HG03039 (cell line): Measurements from ENCODE around the gene CFAP53.
"Not testable (repeated sequence)": the region's sequence is repeated elsewhere in the genome, so short reads cannot be mapped to it uniquely, and the experiment has no call there.

Experiments used
- ATAC-seq: cut with Tn5 transposase; IDR thresholded peaks from one replicate; pipeline ENCODE4 v1.9.1; 2021; ENCODE audit warnings: mild to moderate bottlenecking, moderate library complexity; ENCODE audit not compliant: unreplicated experiment

CFAP53 gene

DNA sequence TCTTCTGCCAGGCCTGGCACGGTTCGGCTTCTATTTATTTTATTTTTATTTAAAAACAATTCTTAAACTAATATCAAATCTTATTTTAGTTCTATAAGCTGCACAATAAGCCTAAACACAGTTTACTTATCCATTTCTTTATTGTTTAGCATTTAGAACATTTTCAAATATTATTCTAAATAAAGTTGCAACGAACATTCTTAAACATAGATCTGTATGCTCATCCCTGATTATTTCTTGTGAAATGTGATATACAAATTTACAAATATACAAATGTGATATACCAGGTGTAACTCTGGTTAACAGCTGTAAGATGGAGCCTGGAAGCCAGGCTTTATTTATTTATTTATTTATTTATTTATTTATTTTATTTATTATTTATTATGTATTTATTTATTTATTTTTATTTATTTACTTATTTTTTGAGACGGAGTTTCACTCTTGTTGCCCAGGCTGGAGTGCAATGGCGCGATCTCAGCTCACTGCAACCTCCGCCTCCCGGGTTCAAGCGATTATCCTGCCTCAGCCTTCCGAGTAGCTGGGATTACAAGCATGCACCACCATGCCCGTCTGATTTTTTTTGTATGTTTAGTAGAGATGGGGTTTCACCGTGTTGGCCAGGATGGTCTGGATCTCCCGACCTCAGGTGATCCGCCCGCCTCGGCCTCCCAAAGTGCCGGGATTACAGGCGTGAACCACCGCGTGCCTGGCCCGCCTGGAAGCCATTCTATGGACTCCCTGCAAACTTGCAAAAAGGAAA, 22.2 kb upstream of the CFAP53 start:
- ATAC-seq: not testable (repeated sequence)

DNA sequence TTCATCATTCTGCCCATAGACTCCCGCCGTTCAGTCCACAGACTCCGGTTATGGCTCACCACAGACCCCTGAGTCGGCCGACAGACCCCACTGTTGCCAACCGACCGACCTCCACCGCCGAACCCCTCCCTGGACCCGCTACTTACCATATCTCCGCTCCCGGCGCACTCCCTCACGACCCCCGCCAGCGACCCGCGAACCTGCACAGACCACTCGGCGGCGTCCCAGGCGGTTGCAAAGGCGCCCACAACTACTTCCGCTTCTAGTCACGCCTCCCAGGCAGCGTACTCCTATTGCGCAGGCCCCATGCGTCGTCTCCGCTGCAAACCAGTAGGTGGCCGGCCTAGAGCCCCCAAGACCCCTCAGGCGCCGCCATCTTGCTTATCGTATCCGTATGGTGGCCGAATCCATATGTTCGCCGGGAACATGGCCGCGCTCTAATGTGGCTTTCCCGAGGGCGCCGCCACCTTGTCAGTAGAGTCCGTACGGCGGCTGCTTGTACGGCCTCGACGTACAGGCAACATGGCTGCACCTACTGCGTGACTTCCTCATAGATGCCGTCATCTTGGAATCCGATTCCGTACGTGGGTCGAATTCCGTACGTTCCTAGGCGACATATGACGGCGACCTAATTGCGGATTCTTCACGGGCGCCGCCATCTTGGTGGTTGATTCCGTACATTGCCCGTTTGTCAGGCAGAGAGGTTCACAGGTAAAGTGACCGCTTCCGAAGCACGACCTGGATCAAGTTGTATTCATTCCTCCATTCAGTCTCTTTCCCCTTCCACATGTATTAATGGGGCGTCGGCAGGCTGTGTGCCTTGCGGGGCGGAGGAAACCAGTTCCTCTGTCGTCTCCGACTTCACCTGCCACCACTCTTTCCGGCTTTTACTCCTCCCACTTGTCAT, 21.4 kb upstream of the CFAP53 start, which contains the start of gene CXXC1:
Gene CXXC1 (minus strand): TSS at position 252 of the 907 bp plus-strand sequence. CDS start 103 bp downstream, at position 149.
- peak; percentile 87 for ATAC-seq

DNA sequence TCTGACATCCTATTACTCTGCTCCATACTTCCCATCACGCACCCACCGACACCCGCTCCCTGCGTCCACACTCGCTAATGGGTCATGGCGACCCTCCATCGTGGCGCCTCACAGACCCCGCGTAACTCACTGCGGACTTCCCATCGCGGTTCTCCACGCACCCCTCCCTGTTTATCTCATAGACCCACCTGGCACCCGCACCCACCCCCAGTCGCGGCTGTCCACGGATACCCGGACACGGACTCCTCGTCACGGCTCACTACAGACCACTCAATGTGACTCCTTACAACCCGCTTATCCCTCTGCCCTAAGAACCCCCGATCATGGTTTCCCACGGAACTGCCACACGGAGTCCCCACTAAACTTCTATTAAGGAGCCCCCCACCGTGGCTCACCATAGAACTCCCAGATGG, 20.7 kb upstream of the CFAP53 start:
- ATAC-seq: no peak

DNA sequence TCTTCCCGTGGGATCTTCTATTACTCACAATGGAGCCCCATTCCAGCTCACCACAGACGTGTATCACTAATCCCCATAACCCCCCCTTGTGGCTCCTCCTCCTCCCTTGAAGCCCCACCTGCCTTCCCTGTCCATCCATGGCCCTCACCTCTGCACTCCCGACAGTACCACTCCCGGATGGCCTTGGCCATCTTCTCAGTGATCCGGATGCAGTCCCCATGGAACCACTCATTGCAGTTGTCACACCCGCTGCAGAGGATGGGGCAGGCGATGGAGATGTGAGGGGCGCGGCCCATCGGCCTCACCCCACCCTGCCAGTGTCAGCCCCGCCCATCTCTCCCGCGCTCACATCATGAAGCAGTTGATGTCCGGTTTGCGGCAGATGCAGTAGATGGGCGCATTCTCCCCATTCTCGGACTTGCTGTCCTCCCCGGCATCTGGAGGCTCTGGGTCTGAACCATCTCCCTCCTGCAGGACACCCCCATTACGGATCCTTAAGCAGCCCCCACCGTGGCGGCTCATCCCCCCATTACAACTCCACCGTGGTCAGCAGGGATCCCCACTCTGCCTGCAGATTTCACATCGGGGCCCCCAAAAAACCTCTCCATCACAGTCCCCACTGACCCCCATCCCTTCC, 20.2 kb upstream of the CFAP53 start:
- no peak for ATAC-seq

DNA sequence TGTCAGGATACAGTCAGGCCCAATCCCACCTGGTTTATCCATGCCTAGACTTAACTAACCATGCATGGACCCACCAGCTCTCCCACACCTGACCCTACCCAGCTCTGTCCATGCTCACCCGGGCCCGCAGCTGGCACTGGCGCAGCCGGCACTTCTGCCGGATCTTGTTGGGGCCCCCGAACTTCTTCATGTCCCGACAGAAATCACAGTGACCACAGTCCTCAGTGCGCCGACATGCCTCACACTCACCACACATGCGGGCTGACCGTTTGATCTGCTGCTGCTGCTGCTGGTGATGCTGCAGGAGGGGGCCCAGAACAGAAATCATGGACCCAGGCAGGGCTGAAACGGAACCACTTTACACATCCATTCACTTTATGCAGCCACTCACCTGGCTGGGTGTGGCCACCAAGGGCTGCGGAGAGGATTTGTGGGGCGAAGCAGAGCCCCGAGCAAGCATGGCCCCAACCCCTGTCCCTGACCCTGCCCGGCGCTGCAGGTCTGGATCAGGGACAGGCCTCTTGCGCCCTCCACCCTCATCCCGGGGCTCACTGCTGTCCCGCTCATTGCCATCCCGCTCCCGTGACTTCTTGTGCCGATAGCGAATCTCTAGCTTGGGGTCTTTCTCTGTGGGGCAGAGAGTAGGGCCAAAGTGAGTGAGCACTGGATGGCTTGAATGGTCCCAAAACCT, 19.5 kb upstream of the CFAP53 start:
- ATAC-seq: no peak

DNA sequence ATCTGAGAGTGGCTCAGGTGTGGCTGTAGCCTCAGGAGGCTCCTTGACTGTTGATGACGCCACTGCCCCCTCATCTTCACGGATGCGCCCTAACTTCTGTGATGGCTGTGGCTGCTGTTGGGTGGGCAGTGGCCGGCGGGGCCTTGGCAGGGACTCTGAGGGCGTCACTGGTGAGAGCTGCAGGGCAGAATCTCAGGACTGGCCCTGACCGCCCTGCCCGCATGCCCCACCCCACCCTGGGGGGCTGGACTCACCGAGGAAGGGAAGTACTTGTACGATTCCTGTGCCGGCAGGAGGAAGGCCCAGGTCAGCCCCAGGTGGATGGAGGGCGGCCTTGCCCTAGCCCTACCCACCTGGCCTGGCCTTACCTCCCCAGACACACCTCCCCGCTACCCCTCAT, 18.8 kb upstream of the CFAP53 start:
- ATAC-seq: no peak

DNA sequence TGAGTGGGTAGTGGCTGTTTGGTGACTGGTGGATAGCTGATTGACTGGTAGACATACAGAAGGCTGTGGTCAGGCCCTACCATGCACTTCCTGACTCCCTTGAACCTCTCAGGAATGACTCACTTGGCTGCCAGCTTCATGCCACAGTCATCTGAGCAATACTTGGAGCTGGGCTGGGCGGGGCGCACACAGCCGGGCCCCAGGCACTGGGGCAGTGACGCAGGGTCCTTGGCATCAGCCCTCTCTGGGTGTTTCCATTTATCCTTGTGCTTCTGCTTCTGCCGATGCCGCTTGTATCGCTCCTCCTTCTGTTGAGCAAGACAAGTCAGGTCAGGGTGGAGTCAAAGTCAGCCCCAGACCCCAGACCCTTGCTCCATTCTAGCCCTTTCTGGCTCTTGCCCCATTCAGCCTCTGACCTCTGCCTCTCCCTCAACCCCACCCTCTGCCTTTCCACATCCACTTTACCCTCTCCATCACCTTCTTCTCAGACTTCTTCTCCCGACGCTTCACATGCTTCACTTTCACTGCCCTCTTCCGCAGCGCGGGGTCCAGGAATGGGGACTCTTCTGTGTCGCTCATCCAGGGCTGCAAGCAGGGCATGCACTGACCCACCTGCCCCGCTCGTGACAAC, 18.1 kb upstream of the CFAP53 start:
- ATAC-seq: no peak

DNA sequence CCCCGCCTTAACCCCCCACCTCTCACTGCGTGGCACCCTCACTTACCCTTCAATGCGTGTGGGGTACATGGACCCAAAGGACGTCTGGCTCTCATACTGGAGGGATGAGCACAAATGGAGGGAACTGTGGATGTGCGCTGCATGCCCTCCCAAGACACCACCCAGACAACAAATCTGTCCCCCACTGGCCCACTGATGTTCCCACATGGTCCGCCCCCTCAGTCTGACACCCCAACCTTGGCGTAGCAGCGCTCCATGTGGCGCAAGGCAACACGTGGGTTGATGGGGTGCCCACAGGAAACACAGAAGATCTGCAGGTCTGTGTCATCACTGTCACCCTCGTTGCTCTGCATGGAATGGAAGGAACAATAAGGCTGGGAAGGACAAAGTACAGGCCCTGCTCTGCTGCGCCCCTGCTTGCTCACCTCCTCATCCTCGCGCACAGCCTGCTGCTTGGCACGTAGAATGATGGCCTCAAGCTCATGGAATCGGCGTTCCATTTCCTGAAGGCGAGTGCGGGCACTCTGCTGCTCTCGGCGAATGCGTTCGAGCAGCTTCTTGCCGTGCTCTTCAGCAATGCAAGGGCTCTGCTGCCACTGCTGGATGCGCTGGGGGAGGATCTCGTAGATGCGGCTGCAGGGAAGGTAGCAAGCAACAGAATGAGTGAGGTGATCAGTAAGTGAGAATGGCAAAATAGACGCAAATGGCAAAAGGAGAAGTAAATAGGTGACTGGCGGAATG, 17.3 kb upstream of the CFAP53 start:
- ATAC-seq: no peak

DNA sequence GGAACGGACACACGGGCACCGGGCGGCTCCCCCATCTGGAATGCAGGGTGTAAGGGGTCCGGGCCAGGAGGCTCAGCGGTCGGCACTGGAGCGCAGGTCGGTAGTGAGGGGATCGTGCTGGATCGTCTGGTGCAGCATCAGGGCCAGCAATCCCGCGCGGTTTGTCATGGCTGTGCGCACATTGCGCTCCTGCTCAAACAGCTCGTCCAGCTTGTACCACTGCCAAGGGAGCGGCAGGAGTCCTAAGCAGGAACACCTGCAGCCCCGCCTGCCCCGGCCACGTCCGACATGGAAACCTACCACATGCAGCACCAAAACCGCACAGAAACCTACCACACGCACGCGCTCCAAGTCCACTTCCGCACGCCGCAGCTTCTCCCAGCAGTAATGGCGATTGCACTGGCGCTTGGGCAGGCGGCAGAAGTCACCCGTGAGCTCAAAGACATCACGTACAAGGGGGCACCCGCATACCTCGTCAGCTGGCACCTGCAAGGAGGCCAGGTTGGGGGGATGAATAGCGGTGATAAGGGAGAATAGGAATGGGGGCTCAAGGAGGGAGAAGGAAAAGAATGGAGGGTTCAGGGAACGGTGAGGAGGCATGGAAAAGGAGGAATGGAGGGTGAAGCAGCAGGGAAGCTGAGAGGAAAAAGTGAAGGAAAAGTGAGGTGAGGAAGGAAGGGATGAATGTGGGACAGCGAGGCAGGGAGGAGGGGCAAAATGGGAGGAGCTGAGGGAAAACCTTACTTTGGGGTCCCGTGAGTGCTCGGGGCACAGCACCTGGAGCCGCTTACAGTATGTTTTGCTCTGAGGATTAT, 16.4 kb upstream of the CFAP53 start:
- ATAC-seq: no peak

DNA sequence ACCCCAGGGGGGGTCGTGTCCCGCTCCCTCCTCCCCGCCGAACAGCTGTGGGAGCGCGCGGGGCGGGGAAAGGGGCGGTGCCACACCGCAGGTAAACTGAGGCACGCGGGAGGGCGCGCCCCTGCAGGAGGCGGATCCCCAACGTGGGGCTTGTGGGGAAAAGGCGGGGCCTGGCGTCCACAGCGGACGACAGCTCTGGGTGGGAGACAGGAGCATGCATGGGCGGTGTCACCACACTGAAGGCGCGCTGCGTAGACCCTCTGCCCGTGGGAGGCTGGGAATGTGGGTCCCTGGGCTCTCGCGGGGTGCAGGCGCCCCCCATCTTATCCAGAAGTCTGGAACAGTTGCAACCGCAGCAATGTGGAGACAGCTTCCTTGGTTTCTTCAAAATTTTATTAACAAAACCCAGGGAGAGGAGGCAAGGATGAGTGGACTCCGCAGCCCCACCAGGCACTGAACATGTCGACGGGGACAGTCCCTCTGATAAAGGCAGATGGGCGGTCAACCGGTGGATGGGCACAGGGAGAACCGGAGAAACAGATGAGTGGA, 15.8 kb upstream of the CFAP53 start:
- peak; percentile 1 for ATAC-seq

DNA sequence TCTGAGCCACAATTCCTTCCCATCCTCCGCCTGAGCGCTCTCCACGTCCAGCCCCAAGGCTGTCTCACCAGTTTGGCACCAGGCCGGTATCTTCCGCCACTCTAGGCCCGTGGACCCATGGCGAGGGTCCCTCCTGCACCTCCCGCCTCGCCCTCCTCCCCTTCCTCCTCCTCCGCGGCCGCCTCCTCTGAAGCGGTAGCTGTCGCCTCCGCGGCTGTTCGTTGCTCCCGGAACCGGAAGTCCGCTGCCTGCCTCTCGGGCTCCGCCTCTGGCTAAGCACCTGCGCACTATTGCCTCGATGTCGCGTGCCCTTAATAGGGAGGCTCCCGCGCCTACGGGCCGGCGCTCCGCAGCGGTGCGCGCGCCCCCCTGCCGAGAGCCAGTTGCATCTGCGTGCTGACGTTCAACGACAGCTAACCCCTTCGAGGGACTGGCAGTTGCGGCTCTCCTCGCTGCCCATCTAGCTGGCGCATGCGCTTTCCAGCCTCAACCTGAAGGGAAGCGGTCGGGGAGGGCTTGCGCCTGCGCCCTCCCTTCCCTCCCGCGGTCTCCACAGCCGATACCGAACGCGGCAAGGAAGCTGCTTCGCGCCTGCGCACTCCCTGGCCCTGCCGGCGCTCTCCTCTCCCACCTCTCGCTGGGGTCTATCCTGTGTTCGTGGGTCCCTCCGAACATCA, 15.1 kb upstream of the CFAP53 start, which contains the start of gene MBD1:
Gene MBD1 (minus strand): TSS at position 229 of the 677 bp plus-strand sequence. CDS start 1,531 bp downstream, outside the sequence.
- ATAC-seq: peak; percentile 82

DNA sequence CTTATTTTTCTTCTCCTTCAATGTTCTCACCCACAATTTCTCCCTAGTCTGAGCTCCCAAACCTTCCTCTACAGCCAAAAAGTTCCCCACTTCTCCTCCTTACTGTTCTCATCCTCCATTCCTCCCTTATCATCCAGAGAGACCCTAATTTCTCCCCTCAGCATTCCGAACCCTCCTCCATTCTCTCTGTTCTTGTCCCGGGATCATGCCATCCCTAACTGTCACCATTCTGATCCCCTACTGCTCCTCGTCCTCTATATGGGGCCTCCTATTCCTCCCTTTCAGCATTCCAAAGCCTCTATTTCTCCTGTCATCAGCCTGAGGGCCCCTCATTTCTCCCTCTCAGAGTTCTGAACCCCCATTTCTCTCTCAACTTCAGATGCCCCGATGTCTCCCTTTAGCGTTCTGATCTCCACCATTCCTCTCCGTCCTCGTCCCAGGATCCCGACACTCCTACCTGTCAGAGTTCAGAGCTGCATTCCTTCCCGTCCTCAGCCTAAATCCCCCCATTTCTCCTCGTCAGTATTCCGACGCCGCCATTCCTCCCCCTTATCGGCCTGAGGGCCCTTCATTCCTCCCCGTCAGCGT, 14.5 kb upstream of the CFAP53 start:
- no peak for ATAC-seq

DNA sequence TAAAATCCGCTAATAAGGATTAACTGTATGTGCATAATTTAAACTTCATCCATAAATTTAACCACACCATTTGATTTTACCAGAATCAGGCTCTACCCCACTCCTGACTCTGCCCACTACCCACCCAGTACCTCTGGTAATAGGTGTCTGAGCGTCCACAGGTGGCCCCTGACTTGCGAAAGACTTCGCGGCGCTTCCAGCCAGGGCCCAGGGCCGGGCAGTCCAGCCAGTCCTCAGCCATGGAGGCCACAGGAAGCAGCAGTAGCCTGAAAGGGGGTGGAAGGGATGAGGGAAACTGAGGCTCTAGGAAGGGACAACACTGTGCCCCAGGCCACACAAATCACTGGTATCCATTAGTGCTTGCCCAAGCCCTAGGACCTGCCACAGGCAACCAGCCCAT, 13.5 kb upstream of the CFAP53 start:
- no peak for ATAC-seq

DNA sequence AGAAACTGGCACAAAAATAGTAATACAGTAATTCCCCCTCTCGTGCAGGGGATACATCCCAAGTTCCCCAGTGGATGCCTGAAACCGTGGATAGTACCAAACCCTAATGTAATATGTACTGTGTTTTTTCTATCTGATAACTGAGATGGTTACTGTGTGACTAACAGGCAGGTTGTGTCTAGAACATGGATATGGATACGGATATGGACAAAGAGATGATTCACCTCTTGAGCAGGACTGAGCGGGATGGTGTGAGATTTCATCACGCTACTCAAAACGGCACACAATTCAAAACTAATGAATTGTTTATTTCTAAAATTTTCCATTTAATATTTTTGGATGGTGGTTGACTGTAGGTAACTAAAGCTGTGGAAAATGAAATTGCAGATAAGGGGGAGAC, 11.6 kb upstream of the CFAP53 start:
- ATAC-seq: no peak

DNA sequence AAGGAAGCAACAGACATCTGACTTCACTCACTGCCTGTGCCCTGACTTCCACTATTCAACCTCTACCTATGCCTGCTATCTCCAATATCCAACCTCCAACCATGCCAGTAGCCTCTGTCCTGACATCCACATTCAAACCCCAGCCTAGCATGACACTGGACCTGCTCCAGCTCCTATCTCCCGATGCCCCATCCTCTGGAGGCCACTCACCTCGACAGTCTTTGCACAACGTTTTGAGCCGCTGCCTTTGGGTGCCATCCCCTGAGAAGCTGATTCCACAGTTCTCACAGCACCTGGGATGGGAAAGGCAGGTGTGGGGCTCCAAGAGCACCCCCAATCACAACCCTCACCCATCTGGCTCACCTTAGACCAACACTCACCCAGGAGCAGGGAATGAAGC, 10.2 kb upstream of the CFAP53 start:
- ATAC-seq: no peak

DNA sequence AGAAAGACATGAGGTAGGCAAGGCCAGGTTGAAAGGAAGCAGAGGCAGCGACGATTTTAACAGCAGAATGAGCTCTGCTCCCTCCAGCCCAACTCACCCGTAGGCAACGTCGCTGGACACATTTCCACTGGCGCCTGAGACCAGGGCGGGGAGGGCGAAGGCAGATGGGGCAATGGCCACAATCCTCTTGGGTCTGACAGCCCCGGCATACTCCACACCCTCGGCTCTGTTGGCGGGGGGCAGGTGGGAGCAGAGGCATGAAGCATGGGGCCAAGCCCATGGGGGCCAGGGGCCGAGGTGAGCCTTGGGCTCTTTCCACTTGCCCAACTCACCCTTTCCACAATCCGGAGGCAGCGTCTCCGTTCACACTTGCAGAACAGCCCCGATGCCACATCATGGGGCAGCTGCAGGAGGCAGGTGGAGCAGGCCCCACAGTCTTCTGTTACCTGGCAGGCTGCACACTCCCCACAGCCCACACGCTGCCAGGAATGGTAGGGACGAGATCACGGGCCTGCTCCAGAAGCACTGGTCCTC, 9.3 kb upstream of the CFAP53 start:
- ATAC-seq: no peak

DNA sequence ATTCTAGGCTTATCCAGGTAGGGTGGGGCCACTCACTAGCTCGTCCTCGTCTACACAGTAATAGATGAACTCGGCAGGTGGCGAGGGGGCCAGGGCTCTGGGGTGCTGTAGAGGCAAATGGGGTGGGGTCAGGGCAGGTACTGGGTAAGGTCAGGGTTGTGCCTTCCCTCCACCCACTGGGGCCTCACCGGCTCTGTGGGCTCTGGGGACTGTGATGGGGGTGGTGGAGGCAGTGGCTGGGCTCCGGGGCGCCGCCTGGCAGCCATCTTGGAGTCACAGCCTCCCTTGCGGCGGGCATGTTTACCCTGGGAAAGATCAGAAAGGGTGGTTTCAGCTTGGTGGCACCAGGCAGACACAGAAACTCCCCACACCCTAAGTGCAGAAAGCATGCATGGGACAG, 8.6 kb upstream of the CFAP53 start:
- no peak for ATAC-seq
